ENCODE data around the gene ZNF275.
"Not testable (repeated sequence)": the region's sequence is repeated elsewhere in the genome, so short reads cannot be mapped to it uniquely, and the experiment has no call there.

Gene ZNF275

GRCh38 chrX:153333821-153334653, at the start of gene ZNF275:
Gene ZNF275 (plus strand): TSS chrX:153334153. CDS start chrX:153336680, 2,527 bp downstream.
- DNase-seq: peak; percentile 92

DNA sequence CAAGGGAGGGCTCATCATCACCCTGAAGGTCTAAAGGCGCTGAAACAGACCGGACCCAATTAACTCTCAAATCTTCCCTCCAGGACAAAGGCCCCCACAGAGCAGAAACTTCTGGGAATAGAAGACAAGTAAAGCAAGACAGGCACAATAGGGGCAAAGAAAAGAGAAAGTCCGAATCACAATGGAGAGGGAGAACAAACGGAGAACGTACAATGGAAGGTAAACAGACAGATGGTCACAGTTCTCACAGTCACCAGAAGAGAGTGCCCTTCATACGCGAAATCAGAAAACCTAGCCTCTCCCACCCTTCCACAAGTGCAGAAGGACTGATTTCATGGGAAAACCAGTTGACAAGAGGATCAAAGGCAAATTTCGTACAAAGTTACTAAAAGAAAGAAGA, 48.3 kb upstream of the ZNF275 start:
- not testable (repeated sequence) for DNase-seq

DNA sequence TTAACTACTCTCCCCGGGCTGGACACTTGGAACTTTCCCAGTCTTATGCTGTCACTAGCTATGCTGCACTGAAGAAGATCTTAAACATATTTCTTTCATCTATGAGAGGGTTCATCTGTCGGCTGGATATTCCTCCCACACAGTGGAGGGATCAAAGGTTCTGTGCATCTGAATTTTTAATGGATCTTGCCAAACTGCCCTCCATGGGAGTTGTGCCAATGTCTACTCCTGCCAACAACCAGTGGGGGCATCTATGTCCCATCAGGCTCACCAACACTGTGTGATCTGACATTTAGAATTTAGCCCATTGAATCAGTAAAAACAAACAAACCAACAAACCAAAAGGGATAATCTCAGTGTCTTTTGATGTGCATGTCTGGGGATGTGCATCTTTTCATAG, 45.1 kb upstream of the ZNF275 start:
- not testable (repeated sequence) for DNase-seq

DNA sequence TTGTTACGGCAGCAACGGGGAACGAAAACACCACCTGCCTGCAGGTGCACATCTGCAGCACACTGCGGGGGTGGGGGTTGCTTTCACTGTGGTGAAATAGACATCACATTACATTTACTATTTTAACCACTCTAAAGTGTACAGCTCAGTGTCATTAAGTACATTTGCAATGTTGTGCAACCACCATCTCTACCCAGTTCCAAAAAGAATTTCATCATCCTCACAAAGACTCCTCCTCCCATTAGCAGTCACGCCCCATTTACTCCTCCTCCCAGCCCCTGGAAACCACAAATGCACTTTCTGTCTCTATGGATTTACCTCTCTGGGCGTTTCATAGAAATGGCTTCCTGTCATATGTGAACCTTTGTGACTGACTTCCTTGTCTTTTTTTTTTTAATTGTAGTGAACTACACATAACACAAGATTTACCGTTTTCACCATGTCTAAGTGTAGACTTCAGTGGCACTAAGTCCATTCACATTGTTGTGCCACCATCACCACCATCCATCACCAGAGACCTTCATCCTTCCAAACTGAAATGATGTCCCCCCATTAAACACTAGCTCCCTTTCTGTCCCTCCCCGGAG, 40.4 kb upstream of the ZNF275 start:
- DNase-seq: not testable (repeated sequence)

DNA sequence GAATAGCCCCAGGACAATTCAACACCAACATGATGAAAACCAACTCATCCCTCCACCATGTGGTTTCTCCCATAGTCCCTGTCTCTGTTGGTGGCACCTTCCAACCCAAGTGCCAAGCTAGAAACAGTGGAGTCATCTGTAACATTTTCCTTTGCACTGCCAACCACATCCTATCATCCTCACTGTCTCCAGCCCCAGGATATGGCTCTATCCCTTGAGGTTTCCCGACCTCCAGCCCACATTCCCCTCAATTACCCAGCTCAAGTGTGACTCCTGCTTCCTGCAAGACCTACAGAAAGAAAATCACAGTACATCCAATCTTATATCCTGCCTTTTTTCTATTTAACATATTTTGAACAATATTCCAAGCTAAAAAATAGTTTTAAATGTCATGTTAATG, 36.6 kb upstream of the ZNF275 start:
- no peak for DNase-seq

- no peak for DNase-seq
These were observed 34.1 kb upstream of the ZNF275 start for GRCh38 chrX:153299855-153300254.

GRCh38 chrX:153301746-153302145, 32.2 kb upstream of the ZNF275 start:
- DNase-seq: no peak

GRCh38 chrX:153302796-153303195, 31.2 kb upstream of the ZNF275 start:
- DNase-seq: no peak

DNA sequence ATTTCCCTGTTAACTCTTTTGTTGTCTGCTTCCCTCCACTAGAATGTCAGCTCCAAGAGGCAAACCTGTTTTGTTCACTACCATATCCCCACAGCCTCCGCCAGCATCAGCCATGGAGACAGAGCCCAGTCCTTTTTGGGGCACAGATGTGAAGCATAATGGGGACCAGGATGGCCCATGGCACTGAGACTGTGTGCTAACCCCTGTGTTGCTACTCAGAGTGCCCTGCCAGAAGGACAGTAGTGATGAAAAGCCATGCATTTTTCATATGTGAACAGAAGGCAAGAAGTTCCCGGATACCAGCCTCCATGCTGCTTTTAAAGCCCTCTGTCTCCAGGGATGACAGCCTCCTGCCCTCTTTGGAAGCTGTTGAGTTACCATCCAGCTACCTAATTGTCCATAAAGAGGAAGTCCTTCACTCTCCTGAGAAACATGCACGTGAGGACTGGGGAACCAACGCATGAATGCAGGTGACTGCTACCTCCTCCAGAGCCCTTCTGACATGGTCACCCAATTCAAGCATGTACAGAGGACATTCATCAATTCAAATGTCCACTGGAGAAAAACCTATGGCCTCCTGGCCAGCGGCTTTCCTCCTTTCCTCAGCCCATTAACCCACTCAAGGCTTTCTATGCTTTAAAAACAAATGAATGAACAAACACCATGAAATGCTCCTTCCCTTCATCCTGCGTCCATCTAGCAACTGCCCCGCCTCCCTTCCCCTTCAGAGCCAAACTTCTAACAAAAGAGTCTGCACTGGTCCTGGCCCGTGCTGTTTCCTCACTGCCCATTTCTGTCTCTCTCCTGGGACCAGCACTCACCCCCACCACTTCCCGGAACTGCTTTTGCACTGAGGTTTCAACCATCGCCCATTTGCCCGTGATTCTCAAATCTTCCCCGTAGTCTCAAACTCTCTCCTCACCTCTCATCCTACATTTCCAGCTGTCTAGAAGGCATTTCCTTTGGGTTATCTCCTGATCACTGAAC, 30.4 kb upstream of the ZNF275 start:
- DNase-seq: no peak

DNA sequence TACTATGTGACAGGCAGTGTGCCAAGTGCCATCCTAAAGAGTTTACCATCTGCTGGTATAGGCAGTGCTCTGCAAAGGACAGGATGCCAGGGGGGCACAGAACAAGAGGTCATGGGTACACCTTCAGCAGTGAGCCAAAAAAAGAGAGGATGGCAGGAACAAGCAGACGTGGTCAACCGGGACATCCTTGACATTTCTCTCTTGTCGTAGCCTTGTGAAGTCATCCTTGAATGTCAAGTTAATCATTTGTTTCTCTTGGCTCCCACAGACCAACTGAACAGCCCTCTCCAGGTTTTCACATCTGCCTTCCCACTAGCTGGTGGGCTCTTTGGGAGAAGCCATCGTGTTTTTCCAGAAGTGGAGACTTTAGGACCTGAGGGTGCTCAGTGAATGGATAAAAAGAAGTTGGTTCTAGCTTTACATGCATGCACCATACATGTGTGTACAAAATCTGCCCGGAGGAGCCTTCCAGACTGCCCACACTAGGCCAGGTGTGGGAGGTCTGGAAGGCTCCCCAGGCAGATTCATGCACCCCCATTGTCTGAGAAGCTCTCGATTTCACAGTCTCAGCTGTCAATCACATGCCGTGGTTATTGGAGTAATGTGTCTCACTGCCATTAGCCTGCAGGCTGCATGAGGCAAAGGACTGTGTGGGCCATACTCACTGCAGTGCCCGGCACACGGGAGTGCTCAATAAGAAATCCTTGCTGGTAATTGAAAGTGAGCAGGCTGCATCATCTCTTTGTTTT, 28.8 kb upstream of the ZNF275 start:
- DNase-seq: no peak

- DNase-seq: no peak
These were observed 28.0 kb upstream of the ZNF275 start for GRCh38 chrX:153305972-153306371.

DNA sequence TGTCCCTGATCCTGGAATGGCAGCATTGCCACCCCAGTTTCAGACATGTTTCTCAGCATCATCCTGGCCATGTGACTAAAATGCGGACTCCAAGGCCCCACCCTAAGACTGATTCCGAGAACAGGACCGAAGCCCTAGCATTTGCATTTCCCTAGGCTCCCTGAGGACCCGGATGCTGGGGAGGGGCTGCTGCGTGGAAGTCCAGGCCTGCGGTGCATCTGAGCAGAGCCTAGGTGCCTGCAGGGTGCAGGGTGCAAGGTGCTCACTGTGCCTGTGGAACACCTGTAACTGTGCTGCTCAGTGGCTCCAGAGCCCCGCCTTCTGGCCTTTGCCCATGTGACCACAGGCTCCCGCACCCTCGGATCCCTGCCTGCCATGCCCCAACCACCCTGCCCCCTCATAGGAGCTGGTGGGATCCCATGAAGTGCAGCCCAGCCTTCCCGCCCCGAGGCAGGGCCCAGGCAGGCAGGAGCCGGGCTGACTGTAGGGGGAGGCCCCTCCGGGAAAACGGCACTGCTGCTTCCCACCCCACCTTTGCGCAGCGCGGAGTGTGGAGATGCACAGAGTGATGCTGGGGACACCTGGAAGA, 27.3 kb upstream of the ZNF275 start:
- no peak for DNase-seq

DNA sequence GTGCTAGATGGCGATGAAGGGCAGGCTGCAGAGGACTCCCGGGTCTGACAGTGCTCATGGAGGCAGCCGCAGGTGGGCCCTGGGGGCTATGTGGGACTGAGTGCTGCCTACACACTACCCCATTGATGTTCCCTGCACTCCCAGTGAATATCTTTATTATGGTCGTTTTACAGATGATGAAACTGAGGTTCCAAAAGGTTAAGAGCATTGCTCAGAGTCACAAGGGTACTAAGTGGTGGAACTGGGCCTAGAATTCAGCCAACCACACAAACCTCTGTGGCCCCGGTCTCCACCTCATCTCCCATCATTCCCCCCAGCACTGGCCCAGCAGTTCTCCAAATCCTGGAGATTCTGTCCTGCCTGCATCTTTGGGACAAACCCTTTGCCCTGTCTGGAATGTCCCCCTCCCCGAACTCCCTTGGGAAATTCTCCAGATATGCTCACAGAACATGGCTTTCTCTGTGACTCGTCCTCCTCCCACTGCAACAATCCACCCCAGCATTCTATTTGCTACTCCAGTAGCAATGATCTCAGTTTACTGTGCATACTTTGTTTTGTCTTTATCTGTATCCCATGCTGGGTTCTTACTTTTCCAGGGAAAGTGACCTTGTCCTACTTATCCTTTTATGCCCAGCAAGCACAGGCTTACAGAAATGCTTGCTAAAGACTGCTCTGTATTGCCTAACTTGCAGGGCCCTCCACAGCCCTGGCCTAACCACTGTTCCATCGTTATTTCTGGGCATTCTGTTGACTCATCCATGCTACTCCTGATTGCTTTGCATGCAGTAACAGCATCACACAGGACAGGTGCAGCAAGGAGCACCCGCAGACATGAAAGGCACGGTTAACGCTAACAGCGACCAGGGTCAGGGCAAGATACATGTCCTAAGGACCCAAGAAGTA, 26.4 kb upstream of the ZNF275 start:
- no peak for DNase-seq

DNA sequence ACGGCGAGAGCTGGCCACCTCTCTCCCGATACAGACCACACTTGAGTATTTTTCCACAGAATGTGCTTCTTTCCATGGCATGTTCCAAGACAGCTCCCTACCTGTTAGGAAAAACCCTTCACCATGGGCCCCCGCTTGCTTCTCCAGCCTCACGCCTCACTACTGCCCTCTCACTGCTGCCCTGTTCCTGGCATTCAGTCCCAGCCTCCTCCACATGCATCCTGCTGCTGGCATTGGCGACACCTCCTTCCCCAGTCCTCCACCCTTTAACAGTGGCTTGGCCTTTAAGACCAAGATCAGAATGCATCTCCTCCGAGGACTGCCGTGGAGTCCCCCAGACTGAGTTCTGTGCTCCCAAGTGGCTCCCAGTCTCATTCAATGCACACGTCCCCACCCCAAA, 23.1 kb upstream of the ZNF275 start:
- no peak for DNase-seq

GRCh38 chrX:153312041-153312440, 21.9 kb upstream of the ZNF275 start:
- no peak for DNase-seq

DNA sequence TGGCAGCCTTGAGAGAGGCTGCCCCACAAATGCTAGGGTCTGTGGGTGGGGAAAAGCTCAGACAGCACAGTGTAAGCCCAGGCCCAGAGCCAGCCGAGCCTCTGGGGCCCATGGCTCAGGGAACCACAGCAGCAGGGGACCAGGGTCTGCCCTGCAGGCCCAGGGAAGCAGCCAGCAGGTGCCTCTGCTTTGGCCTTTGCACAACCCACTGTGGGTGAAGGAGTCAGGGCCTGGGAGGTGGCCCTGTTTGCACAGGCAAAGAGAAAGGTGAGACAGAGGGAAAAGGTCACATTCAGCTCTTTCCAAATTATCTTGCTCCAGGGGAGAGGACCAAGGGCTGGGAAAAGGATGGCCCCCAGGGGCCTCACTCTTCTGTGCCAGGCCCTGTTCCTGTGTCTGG, 21.1 kb upstream of the ZNF275 start:
- no peak for DNase-seq

DNA sequence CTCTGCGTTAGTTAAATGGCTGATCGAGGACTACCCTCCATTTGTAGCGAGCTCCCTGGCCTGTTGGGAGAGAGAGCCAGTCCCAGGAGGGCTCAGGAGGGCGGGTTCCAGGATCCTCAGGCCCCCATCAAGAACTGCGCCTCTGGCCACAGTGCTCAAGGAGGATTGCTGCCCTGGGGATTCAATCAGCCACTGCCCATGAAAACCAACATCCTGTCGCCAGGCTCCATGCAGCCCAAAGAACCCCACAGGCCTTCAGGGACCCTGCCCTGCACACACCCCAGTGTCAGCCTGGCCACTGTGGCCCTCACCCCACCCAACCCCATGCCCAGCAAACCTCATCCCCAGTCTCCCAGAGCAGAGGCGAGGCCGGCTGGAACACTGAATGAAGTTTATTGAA, 16.6 kb upstream of the ZNF275 start:
- DNase-seq: no peak

DNA sequence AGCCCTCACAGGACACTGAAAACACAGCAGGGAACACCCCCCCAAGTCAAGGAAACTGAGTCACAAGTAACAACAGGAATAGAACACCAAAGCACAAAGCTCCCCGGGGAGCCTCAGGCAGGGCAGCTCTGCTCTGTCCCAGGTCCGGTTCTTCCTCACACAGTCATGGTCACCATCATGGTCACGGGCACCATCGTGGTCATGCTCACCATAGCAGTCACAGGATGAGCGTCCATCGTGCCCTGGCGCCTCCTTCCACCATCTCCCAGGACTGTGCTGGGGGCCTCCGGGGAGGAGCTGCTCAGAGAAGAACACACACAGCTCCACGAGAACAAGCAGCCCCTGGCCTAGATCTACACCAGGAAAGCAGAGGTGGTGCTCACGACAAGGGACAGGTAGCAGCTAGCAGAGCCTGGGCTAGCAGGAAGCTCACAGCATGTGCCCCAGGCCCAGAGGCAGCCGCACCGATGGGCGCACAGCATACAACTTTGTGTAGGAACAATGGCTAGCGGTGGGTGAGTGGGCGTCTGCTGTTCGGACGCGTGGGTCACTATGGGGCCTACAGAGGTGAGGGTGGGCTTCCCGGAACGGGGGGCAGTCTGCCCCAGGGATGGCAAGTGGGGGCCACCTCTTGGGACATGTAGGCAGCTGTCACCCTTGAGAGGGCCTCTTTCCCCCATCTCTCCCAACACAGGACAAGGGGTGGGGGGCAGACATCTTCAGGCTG, 15.8 kb upstream of the ZNF275 start:
- DNase-seq: no peak

DNA sequence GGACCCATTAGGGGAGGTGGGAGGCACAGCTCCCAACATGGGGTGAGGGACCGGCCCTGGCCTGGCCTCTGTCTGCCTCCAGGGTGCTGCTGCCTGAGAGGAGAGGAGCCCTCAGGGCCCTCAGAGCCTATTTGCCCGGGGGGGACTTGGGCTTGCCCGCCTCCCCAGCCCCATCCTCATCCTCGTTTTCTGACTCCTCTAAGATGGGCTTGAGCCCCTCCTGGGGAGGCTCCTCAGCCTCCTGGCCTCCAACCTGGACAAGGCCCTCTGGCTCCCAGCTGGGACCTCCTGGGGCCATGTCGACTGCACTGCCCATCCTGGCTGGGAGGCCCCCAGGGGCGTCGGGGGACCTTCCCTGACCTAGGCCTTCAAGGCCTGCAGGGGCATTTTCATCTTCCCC, 15.1 kb upstream of the ZNF275 start:
- DNase-seq: no peak

- DNase-seq: peak; percentile 74
These were observed 14.5 kb upstream of the ZNF275 start for GRCh38 chrX:153319295-153320046.
